ENCODE data around the gene FAM98B. TPM values are rescaled to one million over a fixed set of nuclear protein-coding genes. Genes with fewer than 3 reads are reported as not detected.

Gene FAM98B
- polyA plus RNA-seq, 3 donors, result 80.1 to 97.1 (median 87.2) TPM

GRCh38 chr15:38534691-38535090, 80.8 kb downstream of the FAM98B start:
- no peak for DNase-seq (ENCODE audit: low read depth in 3 of 3, low spot score in 2 of 3)

DNA sequence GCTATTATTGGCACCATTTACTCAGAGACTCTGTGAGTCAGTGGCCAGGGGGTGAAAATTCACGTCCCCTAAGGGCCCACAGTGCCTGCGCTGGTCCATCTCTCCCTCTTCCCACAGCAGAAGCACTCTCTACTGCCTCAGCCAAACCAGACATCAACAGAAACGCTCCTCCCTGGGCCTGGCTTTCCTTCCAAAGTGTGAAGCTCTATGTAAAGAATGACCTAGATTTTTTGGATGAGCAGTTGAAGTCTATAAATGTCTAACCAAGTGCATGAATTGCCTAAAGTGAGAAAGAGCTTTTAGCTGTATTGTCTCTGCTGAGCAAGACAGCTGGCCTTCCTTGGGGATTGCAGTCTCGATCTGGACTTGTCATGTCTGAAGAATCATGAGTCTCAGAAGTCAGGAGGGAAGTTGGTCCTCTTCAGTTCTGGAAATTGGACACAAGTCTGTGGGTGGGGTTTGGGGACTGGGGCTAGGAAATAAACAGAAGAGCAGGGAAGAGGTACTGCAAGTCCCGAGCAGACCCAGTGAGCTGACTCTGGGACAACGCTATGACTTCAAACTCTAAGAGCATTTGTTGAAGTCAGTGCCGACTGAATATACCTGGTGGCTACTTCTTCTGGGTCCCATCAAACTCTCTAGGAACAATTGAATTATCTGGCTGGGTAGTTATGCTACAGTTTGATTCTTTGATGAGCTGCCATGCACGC, 81.7 kb downstream of the FAM98B start:
- DNase-seq (ENCODE audit: low read depth in 3 of 3, low spot score in 2 of 3), result no peak

- DNase-seq (ENCODE audit: low read depth in 3 of 3, low spot score in 2 of 3), result no peak
Observed at GRCh38 chr15:38536201-38536676, 82.3 kb downstream of the FAM98B start.

Other genes with a start within 250 kb of the FAM98B start
- gene SPRED1, start 201.3 kb upstream of the FAM98B start, polyA plus RNA-seq (ENCODE audit: insufficient read length in 3 of 3), result 10 to 100 TPM; 32.8 to 36.5 (median 34.6) TPM
- gene RASGRP1, start 110.7 kb downstream of the FAM98B start, polyA plus RNA-seq (ENCODE audit: insufficient read length in 3 of 3), result 10 to 100 TPM; 13.9 to 14.3 (median 14.0) TPM